Tibial nerve (tissue), 4 donors: ENCODE results near the gene OAS1.

ENCODE experiments used
- CTCF ChIP-seq, 5 experiments: fragments of 200-600 bp in 3 of 5; fragments of 450-650 bp in 2 of 5; sonication (generic) in 3 of 5; IDR thresholded peaks; one replicate each; pipeline ENCODE4 v1.5.1; 2016 to 2019; ENCODE audit warnings: antibody characterized with exemption in 5 of 5, mild to moderate bottlenecking in 3 of 5, moderate library complexity in 2 of 5
- EP300 ChIP-seq, 2 donors: sonication (generic); formaldehyde crosslinking; IDR thresholded peaks; one replicate each; pipeline ENCODE4 v1.6.1; 2017; ENCODE audit warnings: antibody characterized with exemption in 2 of 2, mild to moderate bottlenecking in 1 of 2
- POLR2A ChIP-seq, 2 donors: fragments of 450-650 bp; IDR thresholded peaks; one replicate each; pipeline ENCODE4 v1.6.1; 2017; ENCODE audit warnings: antibody characterized with exemption in 2 of 2, mild to moderate bottlenecking in 2 of 2, moderate library complexity in 2 of 2

- TF ChIP-seq POLR2A (IDR thresholded peaks at IDR 0.05), result no peak
- no peak for TF ChIP-seq CTCF (IDR thresholded peaks at IDR 0.05)
- no peak for TF ChIP-seq EP300 (IDR thresholded peaks at IDR 0.05)
Measured at GRCh38 chr12:112932485-112933128, 25.8 kb downstream of the OAS1 start.
